Mesenteric fat pad (tissue), 1 donor: ENCODE measurements around the gene SORCS2. TPM values are rescaled to one million over a fixed set of nuclear protein-coding genes. Genes with fewer than 3 reads are reported as not detected.

ENCODE experiments used
- DNase-seq: peaks from one replicate; pipeline ENCODE4 v3.0.0-alpha.2; 2020; ENCODE audit warnings: low spot score
- total RNA-seq: library from RNA; stranded (reverse); fragmentation: NEBNext Ultra II Directional; extraction: Animal tissue kit (Norgen Biotek cat#: 25700); gene quantifications from one replicate; pipeline ENCODE4 v1.2.1, GENCODE V29; 2021
- donor health status: DM: yes; HTN: yes; CAD: no.

The SORCS2 gene
- total RNA-seq, 1 donor from 2014 or later: 1.9 TPM

GRCh38 chr4:7185487-7186030 lies 6.8 kb upstream of the SORCS2 start:
- peak; percentile 78 for DNase-seq

DNA sequence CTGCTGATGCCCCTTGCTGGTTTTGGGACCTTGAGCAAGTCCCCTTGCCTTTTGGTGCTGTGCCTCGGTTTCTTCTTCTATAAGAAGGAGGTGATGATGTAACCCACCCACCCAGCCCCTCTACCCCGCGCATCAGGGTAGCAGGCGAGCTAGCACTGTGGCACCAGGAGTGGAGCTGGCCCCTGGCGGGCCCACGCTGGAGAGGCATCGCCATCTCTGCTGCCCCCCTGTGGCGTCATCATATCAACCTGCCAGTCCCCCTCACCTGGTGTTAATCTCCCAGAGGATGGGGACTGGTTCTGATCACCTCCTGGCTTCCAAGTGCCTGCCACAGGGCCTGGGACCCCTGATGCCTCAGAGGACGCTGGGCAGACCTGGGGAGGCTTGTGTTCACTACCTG lies 6.3 kb upstream of the SORCS2 start:
- DNase-seq: peak; percentile 81

GRCh38 chr4:7186516-7187167 lies 5.7 kb upstream of the SORCS2 start:
- peak; percentile 75 for DNase-seq

DNA sequence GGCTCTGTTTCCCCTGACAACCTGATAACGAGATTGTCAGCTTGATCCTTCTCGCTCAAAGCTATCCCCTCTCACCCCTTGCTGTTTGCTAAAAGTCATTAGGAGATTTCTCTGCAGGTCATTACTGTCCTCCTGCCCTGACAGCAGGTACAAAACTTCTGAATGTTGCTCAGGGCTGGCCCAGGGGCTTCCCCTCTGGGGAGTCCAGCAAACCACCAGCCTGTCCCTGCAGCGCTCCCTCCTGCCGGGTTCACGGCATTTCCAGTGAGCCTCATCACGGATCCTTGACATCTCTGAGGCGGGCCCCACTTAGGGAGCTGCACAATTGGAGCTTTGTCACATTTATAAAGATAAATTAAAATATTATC lies 5.2 kb upstream of the SORCS2 start:
- DNase-seq: peak; percentile 26

DNA sequence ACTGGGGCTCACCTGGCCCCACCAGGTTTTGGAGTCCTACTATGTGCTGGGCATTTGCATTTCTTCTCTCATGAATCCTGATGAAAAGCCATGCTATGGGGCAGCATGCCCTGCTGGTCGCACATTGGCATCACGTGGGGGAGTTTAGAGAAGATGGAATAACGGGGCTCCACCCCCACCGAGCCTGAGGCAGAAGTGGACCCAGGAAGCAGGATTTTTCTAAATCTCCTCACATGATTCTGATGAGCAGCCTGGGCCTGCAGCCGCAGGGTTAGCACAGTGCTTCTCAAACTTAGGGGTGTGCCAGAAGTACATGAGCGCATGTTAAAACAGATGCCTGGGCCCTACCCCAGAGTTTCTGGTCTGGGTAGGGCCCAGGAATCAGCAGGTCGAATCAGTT lies 4.6 kb upstream of the SORCS2 start:
- DNase-seq: peak; percentile 76

DNA sequence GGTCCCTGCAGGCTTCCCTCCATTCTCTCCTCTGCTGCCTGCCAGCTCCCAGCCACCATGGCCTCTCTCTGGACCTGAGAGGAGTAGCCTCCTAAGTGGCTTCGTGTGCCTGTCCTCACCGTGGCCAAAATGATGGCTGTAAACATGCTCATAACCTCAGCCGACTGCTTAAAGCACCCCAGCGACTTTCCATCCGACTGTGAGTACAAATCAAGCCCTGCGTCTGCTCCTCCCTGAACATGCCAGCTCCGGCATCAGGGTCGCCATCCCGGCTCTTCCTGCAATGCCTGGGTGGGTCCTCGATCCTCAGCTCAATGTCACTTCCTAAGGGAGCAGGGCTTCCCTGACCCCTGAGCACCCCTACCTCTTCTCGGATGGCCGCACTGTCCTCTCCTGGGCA lies 3.3 kb upstream of the SORCS2 start:
- DNase-seq: peak; percentile 64

- peak; percentile 20 for DNase-seq
These were observed 2.7 kb upstream of the SORCS2 start for GRCh38 chr4:7189475-7190277.

- DNase-seq: no peak
These were observed 2.1 kb upstream of the SORCS2 start for GRCh38 chr4:7190278-7190594.

GRCh38 chr4:7190691-7191545 lies 1.4 kb upstream of the SORCS2 start:
- DNase-seq: peak; percentile 68

GRCh38 chr4:7191546-7192251 lies 639 bp upstream of the SORCS2 start:
- DNase-seq: peak; percentile 72

- peak; percentile 87 for DNase-seq
These were observed 956 bp downstream of the SORCS2 start for GRCh38 chr4:7193030-7193958.

- DNase-seq: peak; percentile 86
These were observed 2.2 kb downstream of the SORCS2 start for GRCh38 chr4:7194251-7195140.

DNA sequence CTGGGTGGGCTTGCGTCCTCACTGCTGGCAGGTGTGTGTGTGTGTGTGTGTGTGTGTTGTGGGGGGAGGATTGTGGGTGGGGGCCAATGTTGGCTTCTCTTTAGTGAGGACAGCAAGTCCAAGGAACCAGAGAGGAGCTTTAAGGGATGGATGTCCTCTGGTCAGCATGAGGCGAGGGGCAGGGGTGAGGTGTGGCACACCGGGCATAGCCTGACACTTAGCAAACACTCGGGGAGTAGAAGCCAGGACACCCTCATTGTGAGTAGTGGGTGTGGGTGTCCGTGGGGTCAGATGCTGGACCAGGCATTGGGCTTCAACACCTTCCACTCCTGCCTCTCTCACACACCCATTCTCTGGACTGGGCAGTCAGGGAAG lies 2.8 kb downstream of the SORCS2 start:
- peak; percentile 45 for DNase-seq

DNA sequence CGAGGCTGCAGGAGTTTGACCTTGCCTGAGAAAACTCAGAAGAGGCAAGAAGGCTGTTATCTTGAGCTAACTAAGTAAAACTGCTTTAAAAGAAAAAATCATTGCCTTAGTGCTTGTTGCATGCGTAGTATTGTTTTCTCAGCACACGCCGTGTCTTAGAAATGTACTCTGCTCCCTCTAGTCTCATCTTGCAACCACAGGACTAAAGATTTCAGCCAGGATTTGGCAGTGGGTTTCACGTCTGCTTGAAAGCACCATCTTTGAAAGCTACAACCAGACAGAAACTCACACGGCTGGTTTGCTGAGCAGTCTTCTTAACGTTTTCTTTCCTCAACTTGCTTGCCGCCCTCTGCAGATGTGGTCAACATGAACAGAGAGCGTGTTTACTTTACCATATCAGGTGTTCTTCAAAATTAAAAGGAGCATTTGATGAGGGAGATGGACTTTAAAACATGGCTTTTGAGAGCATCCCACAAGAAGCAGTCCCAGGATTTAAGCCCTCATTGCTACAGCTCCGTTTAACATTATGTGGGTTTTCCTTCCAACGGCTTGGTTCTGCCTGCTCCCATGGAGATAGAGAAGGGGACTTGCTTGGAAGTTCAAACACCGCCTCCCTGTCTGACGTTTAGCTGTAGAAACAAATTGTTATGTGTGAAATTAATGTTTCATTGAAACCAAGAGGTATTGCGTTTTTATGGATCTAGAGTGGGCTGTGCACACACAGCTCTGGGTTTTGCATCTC lies 3.4 kb downstream of the SORCS2 start:
- DNase-seq: no peak

DNA sequence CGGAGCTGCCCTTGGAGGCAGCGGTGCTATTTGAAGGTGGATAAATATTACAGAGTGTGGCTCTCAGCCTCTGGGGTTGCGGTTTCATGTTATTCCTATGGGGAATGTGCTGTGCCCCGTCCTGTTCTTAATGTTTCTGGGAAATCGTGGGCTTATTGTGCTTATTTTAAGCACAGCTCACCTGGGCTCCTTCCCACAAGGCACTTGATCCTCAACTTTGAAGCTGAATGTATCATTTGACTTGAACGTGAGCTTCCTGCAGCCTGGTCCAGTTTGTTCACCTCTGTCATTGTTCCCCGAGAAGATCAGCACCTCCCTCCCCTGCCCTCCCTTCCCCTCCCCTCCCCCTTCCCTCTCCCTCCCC lies 3.9 kb downstream of the SORCS2 start:
- peak; percentile 26 for DNase-seq

- peak; percentile 14 for DNase-seq
These were observed 4.4 kb downstream of the SORCS2 start for GRCh38 chr4:7196736-7197135.

GRCh38 chr4:7197910-7198309 lies 5.6 kb downstream of the SORCS2 start:
- peak; percentile 37 for DNase-seq

- peak; percentile 82 for DNase-seq
These were observed 6.2 kb downstream of the SORCS2 start for GRCh38 chr4:7198440-7199128.
